K562 (cell line): Measurements from ENCODE around the gene GSTA3. TPM values are rescaled to one million over a fixed set of nuclear protein-coding genes. Genes with fewer than 3 reads are reported as not detected.

ENCODE experiments used
- ATAC-seq: fragments of 200-7000 bp; cut with Tn5 transposase; 3 replicates; pipeline ENCODE4 v1.9.1; 2020; ENCODE audit warnings: moderate library complexity
- BruUV-seq: library from RNA; stranded (reverse); fragments of 400-500 nt; replicated peaks from 2 replicates; lab custom pipeline; 2021; lab: Mats Ljungman, UMichigan
- CTCF ChIA-PET: fragments of 300-600 bp; formaldehyde crosslinking; extraction: SDS; loops from one replicate; lab custom pipeline; 2021; ENCODE audit warnings: low intra/inter-chr PET ratio; lab: Yijun Ruan, JAX
- POLR2A ChIA-PET: fragments of 300-600, 350-650 bp; sonication (Branson Sonifier 250); formaldehyde crosslinking; extraction: SDS; loops from one replicate; lab custom pipeline; 2021; ENCODE audit warnings: antibody characterized with exemption, inconsistent platforms; lab: Yijun Ruan, JAX
- DNase-seq, 4 experiments: peaks; one replicate each; pipeline versions ENCODE4 v3.0.0 to v3.0.0-alpha.2; 2011 to 2018; ENCODE audit warnings: low spot score in 3 of 4, mixed read lengths in 3 of 4; ENCODE audit errors: extremely low read depth in 1 of 4
- FAIRE-seq: peaks from 2 replicates; lab custom pipeline; 2011; peaks lifted over from hg19 to GRCh38; lab: Jason Lieb, UNC
- H2AFZ ChIP-seq: 2 replicates; pipeline ENCODE4 v1.6.0; 2011; ENCODE audit warnings: low read depth, low read length, control low read depth, inconsistent platforms
- H3K27ac ChIP-seq: fragments of 200-600 bp; 3 replicates; pipeline ENCODE4 v1.8.0; 2011; ENCODE audit warnings: low read depth, mild to moderate bottlenecking, control low read depth, inconsistent platforms, low read length, moderate library complexity, mixed read lengths; ENCODE audit errors: extremely low read depth
- H3K27me3 ChIP-seq, 2 experiments: fragments of 300-600 bp in 1 of 2; 2 replicates in 1 of 2; 3 replicates in 1 of 2; pipeline versions ENCODE4 v1.6.0 to v1.8.0; 2011; ENCODE audit warnings: inconsistent platforms in 2 of 2, low read length in 2 of 2, mild to moderate bottlenecking in 1 of 2, mixed read lengths in 1 of 2, moderate library complexity in 1 of 2; ENCODE audit not compliant: control insufficient read depth in 2 of 2, insufficient read depth in 2 of 2
- H3K36me3 ChIP-seq: fragments of 300-600 bp; 3 replicates; pipeline ENCODE4 v1.8.0; 2011; ENCODE audit warnings: mild to moderate bottlenecking, low read length, inconsistent platforms; ENCODE audit not compliant: control insufficient read depth, insufficient read depth
- H3K4me1 ChIP-seq, 2 experiments: fragments of 200-600 bp in 1 of 2; replicated peaks in 1 of 2; 2 replicates in 1 of 2; 3 replicates in 1 of 2; pipeline versions ENCODE4 v1.5.1 to v1.8.0; 2011; ENCODE audit warnings: inconsistent platforms in 2 of 2, low read length in 2 of 2, mild to moderate bottlenecking in 1 of 2, mixed read lengths in 1 of 2, moderate library complexity in 1 of 2; ENCODE audit not compliant: control insufficient read depth in 2 of 2, insufficient read depth in 2 of 2
- H3K4me2 ChIP-seq: 2 replicates; pipeline ENCODE4 v1.6.1; 2011; ENCODE audit warnings: low read length, control low read depth, inconsistent platforms, mixed read lengths; ENCODE audit not compliant: insufficient read depth
- H3K4me3 ChIP-seq: fragments of 200-600 bp; sonication (generic), shearing (Covaris generic); 2 replicates; pipeline ENCODE4 v1.5.1; 2016; ENCODE audit warnings: control low read depth, inconsistent platforms
- H3K79me2 ChIP-seq: fragments of 200-600 bp; 3 replicates; pipeline ENCODE4 v1.8.0; 2011; ENCODE audit warnings: low read length, inconsistent platforms; ENCODE audit not compliant: control insufficient read depth, insufficient read depth
- H3K9ac ChIP-seq, 2 experiments: 2 replicates each; pipeline versions ENCODE4 v1.6.0 to v1.6.1; 2011; ENCODE audit warnings: low read depth in 2 of 2, low read length in 2 of 2, control low read depth in 1 of 2, inconsistent platforms in 1 of 2, mild to moderate bottlenecking in 1 of 2, mixed read lengths in 1 of 2; ENCODE audit not compliant: insufficient read depth in 1 of 2
- H3K9me1 ChIP-seq: one replicate; pipeline ENCODE4 v1.6.0; 2011; ENCODE audit warnings: inconsistent platforms, mild to moderate bottlenecking, low read length, moderate library complexity; ENCODE audit not compliant: control insufficient read depth, insufficient read depth
- H3K9me3 ChIP-seq: replicated peaks from 2 replicates; pipeline ENCODE4 v1.5.1; 2011; ENCODE audit warnings: low read depth, low read length, inconsistent platforms; ENCODE audit not compliant: control insufficient read depth, insufficient read depth
- H4K20me1 ChIP-seq: replicated peaks from 2 replicates; pipeline ENCODE4 v1.6.1; 2011; ENCODE audit warnings: low read length, inconsistent platforms, mixed read lengths; ENCODE audit not compliant: control insufficient read depth, insufficient read depth
- DACH1 ChIP-seq: fragments of 450-650 bp; IDR thresholded peaks from 2 replicates; pipeline ENCODE4 v1.6.1; 2018; ENCODE audit not compliant: partially characterized antibody
- HDAC6 ChIP-seq: IDR thresholded peaks from 2 replicates; pipeline ENCODE4 v1.6.1; 2012; ENCODE audit warnings: low read depth, mild to moderate bottlenecking, control low read depth, inconsistent platforms, low read length, moderate library complexity
- MLLT1 ChIP-seq, 2 experiments: fragments of 450-650 bp; IDR thresholded peaks; 2 replicates each; pipeline ENCODE4 v1.6.1; 2016
- PHF21A ChIP-seq: fragments of 450-650 bp; IDR thresholded peaks from 2 replicates; pipeline ENCODE4 v1.6.1; 2017; ENCODE audit warnings: low read depth, borderline replicate concordance
- ZNF224 ChIP-seq: sonication (generic); formaldehyde crosslinking; IDR thresholded peaks from 2 replicates; pipeline ENCODE4 v1.8.0; 2022; ENCODE audit warnings: mild to moderate bottlenecking, missing genetic modification reagents
- WGBS: fragments of 100-300 bp; shearing (Covaris generic); methylation state at CpG from one replicate; pipeline ENCODE4 v1.1.6; 2016; ENCODE audit warnings: low coverage, mixed read lengths; ENCODE audit not compliant: insufficient coverage; ENCODE audit errors: missing lambda C conversion rate; 5-methylcytosine and 5-hydroxymethylcytosine counted together
- in situ Hi-C: fragments of 300-500 bp; cut with MboI; formaldehyde crosslinking; loops from 4 replicates; pipeline ENCODE4 v1.15.0; 2018; ENCODE audit warnings: inconsistent platforms, mixed read lengths
- intact Hi-C: fragments of 100-400 bp; cut with micrococcal nuclease; formaldehyde crosslinking; loops from 2 replicates; pipeline ENCODE4 v1.14.2; 2022
- polyA plus RNA-seq, 8 experiments: library from polyadenylated mRNA; depleted of rRNA in 4 of 8; stranded (reverse) in 5 of 8; unstranded in 3 of 8; fragments of >200 nt; fragmentation: Nextera tagmentation in 2 of 8; fragmentation: Illumina TruSeq in 1 of 8; extraction: Ambion mirVana in 2 of 8; extraction: Trizol in 1 of 8; gene quantifications; 2 replicates each; pipeline versions ENCODE4 v1.2.1 to v1.2.3, GENCODE V29; 2011 to 2014; ENCODE audit warnings: inconsistent platforms in 1 of 8, missing spikeins in 1 of 8
- total RNA-seq, 7 experiments: library from RNA; depleted of rRNA in 6 of 7; stranded (reverse); fragments of >200 nt in 6 of 7; fragmentation: Illumina TruSeq in 2 of 7; extraction: Trizol in 2 of 7; gene quantifications; 2 replicates each; pipeline versions ENCODE4 v1.2.1 to v1.2.3, GENCODE V29; 2011 to 2021; ENCODE audit warnings: low replicate concordance in 1 of 7

GSTA3 gene
- total and polyA plus RNA-seq, 9 of the 15 experiments (the other 6 are each of a cell fraction or from before 2014, with no cell fraction given) = not detected

- Histone ChIP-seq H3K9ac (no peak overlapping the region), H3K4me3 (no peak overlapping the region), H3K27ac (no peak overlapping the region), H3K4me2 (no peak overlapping the region), H3K27me3 (peaks cover 0 to 4% of the 10 kb centered on the region in 2 experiments; a peak in 1 of 5 replicates), H3K9me3 (no peaks in the 10 kb centered on the region), H3K79me2 (no peaks in the 10 kb centered on the region)
- no TSS peak for BruUV-seq
- 0% methylated on average over 6 of the region's 6 CpGs for WGBS
- TF ChIP-seq MLLT1 (IDR thresholded peaks at IDR 0.05) (no peak), ZNF224 (CRISPR knock-in tag) (no peak), PHF21A (no peak), HDAC6 (no peak), DACH1 (no peak)
- TF ChIP-seq, all 486 proteins: peak for 0
- FAIRE-seq = no peak
- no peaks in the 10 kb centered on the region for H3K4me1 ChIP-seq
- no peaks in the 10 kb centered on the region for H3K36me3 ChIP-seq
- H4K20me1 ChIP-seq = no peaks in the 10 kb centered on the region
- no peak for ATAC-seq
- in situ Hi-C loops = no loop called here
- DNase-seq = no peak
- no peak overlapping the region for H2AFZ ChIP-seq
- ChIA-PET CTCF (no interaction called here), POLR2A (interaction anchor here (0.6 to 1.8 kb wide), 3 partner anchors 8 to 14 kb away, joined by 3 to 4 read pairs (median 3); no protein-coding TSS in a partner anchor)
- intact Hi-C loops = no loop called here
- H3K9me1 ChIP-seq = no peaks in the 10 kb centered on the region
Observed at GRCh38 chr6:52953911-52954839, 44.7 kb upstream of the GSTA3 start.
